ENCODE results near the gene ZC3H6. TPM values are rescaled to one million over a fixed set of nuclear protein-coding genes. Genes with fewer than 3 reads are reported as not detected.
"Not testable (repeated sequence)": the region's sequence is repeated elsewhere in the genome, so short reads cannot be mapped to it uniquely, and the experiment has no call there.

ZC3H6 gene
- polyA plus RNA-seq, 4 donors = 6.4 to 11.2 (median 9.4) TPM

- DNase-seq (ENCODE audit: low read depth in 4 of 4, low spot score in 2 of 4) = no peak
Observed at GRCh38 chr2:112276954-112277353, 1.6 kb downstream of the ZC3H6 start.

- no peak for DNase-seq (ENCODE audit: low read depth in 4 of 4, low spot score in 2 of 4)
Observed at GRCh38 chr2:112277596-112278220, 2.3 kb downstream of the ZC3H6 start.

GRCh38 chr2:112282066-112282465 is 6.7 kb downstream of the ZC3H6 start:
- DNase-seq (ENCODE audit: low read depth in 4 of 4, low spot score in 2 of 4) = not testable (repeated sequence)

GRCh38 chr2:112283535-112283934 is 8.1 kb downstream of the ZC3H6 start:
- DNase-seq (ENCODE audit: low read depth in 4 of 4, low spot score in 2 of 4) = not testable (repeated sequence)

- DNase-seq (ENCODE audit: low read depth in 4 of 4, low spot score in 2 of 4) = no peak
Observed at GRCh38 chr2:112290088-112290487, 14.7 kb downstream of the ZC3H6 start.

GRCh38 chr2:112290648-112291047 is 15.3 kb downstream of the ZC3H6 start:
- no peak for DNase-seq (ENCODE audit: low read depth in 4 of 4, low spot score in 2 of 4)

- DNase-seq (ENCODE audit: low read depth in 4 of 4, low spot score in 2 of 4) = no peak
Observed at GRCh38 chr2:112293636-112294401, 18.4 kb downstream of the ZC3H6 start.

GRCh38 chr2:112295407-112296078 is 20.1 kb downstream of the ZC3H6 start:
- DNase-seq (ENCODE audit: low read depth in 4 of 4, low spot score in 2 of 4) = no peak

GRCh38 chr2:112296407-112296806 is 21.0 kb downstream of the ZC3H6 start:
- DNase-seq (ENCODE audit: low read depth in 4 of 4, low spot score in 2 of 4) = no peak

GRCh38 chr2:112301171-112301584 is 25.8 kb downstream of the ZC3H6 start:
- DNase-seq (ENCODE audit: low read depth in 4 of 4, low spot score in 2 of 4) = no peak

GRCh38 chr2:112301973-112302372 is 26.6 kb downstream of the ZC3H6 start:
- no peak for DNase-seq (ENCODE audit: low read depth in 4 of 4, low spot score in 2 of 4)

- no peak for DNase-seq (ENCODE audit: low read depth in 4 of 4, low spot score in 2 of 4)
Observed at GRCh38 chr2:112304298-112304941, 29.0 kb downstream of the ZC3H6 start.

- no peak for DNase-seq (ENCODE audit: low read depth in 4 of 4, low spot score in 2 of 4)
Observed at GRCh38 chr2:112305132-112305531, 29.7 kb downstream of the ZC3H6 start.

- DNase-seq (ENCODE audit: low read depth in 4 of 4, low spot score in 2 of 4) = no peak
Observed at GRCh38 chr2:112310906-112311305, 35.5 kb downstream of the ZC3H6 start.

- no peak for DNase-seq (ENCODE audit: low read depth in 4 of 4, low spot score in 2 of 4)
Observed at GRCh38 chr2:112311932-112312331, 36.5 kb downstream of the ZC3H6 start.

- no peak for DNase-seq (ENCODE audit: low read depth in 4 of 4, low spot score in 2 of 4)
Observed at GRCh38 chr2:112312821-112313220, 37.4 kb downstream of the ZC3H6 start.

GRCh38 chr2:112314856-112315255 is 39.5 kb downstream of the ZC3H6 start:
- DNase-seq (ENCODE audit: low read depth in 4 of 4, low spot score in 2 of 4) = no peak

- no peak for DNase-seq (ENCODE audit: low read depth in 4 of 4, low spot score in 2 of 4)
Observed at GRCh38 chr2:112317303-112318158, 42.1 kb downstream of the ZC3H6 start.

- no peak for DNase-seq (ENCODE audit: low read depth in 4 of 4, low spot score in 2 of 4)
Observed at GRCh38 chr2:112318515-112318914, 43.1 kb downstream of the ZC3H6 start.

Measured in left renal cortex interstitium (tissue), 4 donors.